AG09309 (cell line): Measurements from ENCODE around the gene DCHS1.
"Not testable (repeated sequence)": the region's sequence is repeated elsewhere in the genome, so short reads cannot be mapped to it uniquely, and the experiment has no call there.

Experiments
- DNase-seq: peaks from one replicate; pipeline ENCODE4 v3.0.0-alpha.2; 2010; ENCODE audit warnings: low read depth
- H3K4me3 ChIP-seq: 2 replicates; pipeline ENCODE4 v1.5.1; 2011; ENCODE audit warnings: mild to moderate bottlenecking, low read depth, low read length, moderate library complexity; ENCODE audit not compliant: control insufficient read depth
- TF ChIP-seq, protein P1 (sequence below): IDR thresholded peaks from 2 replicates; pipeline ENCODE4 v1.5.1; 2011; ENCODE audit warnings: mild to moderate bottlenecking, low read depth, low read length, inconsistent platforms; ENCODE audit not compliant: insufficient read depth, control insufficient read depth; ENCODE audit errors: missing control alignments

The DCHS1 gene

DNA sequence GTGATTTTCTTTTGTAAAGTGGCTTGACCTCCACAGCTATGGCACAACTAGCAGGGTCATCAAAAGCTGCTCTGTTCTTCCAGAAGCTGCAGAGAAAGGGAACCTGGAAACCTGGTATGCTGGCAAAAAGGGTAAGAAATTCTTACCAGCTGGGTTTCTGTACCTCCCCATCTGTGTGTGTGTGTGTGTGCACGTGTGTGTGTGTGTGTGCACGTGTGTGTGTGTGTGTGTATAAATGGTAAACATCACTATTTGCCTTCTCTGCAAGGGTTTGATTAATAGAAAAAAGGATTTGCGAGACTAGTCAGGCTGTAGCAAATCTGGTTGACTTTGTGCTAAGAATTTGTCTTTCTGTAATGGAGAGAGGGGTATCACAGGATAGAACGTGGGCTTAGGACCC, 32.3 kb upstream of the DCHS1 start:
- DNase-seq: no peak
- TF ChIP-seq, protein P1, sequence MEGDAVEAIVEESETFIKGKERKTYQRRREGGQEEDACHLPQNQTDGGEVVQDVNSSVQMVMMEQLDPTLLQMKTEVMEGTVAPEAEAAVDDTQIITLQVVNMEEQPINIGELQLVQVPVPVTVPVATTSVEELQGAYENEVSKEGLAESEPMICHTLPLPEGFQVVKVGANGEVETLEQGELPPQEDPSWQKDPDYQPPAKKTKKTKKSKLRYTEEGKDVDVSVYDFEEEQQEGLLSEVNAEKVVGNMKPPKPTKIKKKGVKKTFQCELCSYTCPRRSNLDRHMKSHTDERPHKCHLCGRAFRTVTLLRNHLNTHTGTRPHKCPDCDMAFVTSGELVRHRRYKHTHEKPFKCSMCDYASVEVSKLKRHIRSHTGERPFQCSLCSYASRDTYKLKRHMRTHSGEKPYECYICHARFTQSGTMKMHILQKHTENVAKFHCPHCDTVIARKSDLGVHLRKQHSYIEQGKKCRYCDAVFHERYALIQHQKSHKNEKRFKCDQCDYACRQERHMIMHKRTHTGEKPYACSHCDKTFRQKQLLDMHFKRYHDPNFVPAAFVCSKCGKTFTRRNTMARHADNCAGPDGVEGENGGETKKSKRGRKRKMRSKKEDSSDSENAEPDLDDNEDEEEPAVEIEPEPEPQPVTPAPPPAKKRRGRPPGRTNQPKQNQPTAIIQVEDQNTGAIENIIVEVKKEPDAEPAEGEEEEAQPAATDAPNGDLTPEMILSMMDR: no peak
- H3K4me3 ChIP-seq: no peak overlapping the region

DNA sequence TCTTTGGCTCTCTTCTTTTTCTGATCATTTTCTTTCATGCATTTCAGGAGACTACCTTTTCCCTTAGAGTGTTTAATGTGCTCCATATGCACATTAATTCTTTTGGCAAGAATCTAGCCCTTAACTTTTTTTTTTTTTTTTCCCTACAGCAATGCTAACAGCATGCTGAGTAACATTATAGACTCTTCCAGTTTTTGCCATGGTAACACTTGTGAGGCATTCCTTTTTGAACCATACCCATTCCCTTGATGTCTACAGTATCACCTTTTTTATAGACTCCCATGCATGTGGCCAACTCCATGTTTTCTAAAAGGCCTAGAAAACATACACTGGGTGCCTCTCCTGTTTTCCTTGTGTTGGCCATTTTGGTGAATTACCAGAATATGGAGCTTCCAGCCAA, 30.4 kb upstream of the DCHS1 start:
- H3K4me3 ChIP-seq: no peak overlapping the region
- no peak for DNase-seq
- TF ChIP-seq, protein P1: no peak

DNA sequence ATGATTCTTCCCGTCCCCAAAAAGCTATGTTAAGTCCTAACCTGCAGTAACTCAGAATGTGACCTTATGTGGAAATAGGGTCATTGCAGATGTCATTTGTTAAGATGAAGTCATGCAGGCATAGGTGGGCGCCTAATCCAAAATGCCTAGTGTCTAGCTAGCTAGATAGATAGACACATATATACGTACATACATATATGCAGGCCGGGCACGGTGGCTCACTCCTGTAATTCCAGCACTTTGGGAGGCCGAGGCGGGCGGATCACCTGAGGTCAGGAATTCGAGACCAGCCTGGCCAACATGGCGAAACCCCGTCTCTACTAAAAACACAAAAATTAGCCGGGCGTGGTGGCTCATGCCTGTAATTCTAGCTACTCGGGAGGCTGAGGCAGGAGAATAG, 28.5 kb upstream of the DCHS1 start:
- not testable (repeated sequence) for DNase-seq, H3K4me3 ChIP-seq

DNA sequence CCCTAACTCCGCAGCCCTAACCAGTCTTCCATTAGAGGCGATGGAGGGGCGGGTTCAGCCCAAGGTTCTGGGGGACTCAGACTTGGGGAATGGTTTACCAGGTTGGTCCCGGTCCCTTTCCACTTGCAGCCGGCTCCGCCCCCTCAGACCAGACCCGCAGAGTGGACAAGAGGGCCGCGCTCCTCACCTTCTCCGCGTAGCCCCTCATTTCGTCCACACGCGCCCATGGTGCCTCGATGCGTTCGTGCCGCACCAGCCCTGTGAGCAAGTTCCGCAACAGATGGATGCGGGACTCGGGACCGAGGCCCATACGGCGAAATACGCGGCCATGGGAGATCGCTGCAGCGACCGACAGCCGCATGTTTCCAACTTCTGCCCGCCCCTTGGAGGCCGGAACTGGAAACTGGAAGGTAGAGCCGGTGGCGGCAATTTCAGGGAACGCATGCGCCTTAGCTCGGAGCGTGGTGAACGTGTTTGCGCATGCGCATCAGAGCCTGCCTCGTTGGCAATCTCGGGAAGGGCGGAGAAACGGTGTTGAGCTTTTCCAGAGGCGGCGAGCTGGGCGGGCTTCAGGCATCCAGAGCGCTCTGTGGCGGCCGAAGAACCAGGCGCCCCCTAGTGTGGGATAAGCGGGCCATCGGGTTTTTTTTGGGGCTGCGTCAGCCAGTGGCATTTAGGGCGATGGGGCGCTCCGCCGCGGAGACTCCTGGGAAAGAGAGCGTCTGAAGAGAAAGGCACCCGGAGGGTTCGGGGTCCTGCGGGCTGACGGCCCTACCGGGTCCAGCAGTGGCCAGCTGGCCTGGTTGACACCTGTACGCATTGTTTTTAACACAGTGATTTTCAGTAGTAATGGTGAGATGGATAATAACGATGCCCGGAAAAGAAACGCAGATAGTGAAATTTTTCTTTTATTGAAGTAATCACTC, 27.6 kb upstream of the DCHS1 start, which contains the start of gene MRPL17:
TSS of gene MRPL17 (minus strand) at position 405 of the 926 bp plus-strand sequence. CDS start at position 361, 44 bp downstream.
- TF ChIP-seq, protein P1: peak; percentile 93
- DNase-seq: peak; percentile 93
- peak within 1 kb of the TSS; percentile 99 for H3K4me3 ChIP-seq

DNA sequence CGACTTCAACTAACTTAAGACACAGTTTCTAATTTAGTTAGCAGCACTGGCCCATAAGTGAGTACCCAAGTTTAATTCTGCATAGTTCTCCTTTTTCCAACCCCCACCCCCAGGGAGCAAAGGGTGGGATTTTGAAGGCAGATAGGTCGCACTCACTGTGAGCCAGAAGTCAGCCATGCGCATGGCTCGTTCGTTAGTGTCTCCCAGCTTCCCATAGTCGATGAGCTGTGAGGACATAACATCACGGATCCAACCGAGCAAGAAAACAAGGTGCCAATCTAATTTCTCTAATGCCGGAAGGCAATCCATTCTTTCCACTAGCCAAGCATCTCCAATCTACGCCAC, 27.0 kb upstream of the DCHS1 start:
- peak overlapping the region; percentile 99 for H3K4me3 ChIP-seq
- DNase-seq: no peak
- TF ChIP-seq, protein P1: no peak

DNA sequence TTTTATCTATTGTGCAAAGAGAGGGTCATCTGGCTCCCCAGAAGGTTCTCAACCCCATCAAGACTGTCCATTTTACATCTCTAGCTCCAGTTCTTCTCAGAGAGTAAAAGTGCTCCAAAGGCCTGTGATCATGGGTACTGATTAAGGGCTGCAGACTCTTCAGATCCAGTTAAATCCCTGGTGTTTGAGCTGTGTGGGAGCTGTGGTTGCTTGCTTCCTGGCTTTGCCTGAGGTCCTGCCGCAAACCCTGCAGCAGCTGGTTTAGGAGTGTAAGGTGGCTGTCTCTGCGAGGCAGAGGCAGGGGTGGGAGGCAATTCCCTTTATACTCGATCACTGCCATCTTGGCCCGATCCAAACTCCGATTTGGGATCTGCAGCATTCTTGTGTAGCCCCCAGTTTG, 26.3 kb upstream of the DCHS1 start:
- DNase-seq: no peak

DNA sequence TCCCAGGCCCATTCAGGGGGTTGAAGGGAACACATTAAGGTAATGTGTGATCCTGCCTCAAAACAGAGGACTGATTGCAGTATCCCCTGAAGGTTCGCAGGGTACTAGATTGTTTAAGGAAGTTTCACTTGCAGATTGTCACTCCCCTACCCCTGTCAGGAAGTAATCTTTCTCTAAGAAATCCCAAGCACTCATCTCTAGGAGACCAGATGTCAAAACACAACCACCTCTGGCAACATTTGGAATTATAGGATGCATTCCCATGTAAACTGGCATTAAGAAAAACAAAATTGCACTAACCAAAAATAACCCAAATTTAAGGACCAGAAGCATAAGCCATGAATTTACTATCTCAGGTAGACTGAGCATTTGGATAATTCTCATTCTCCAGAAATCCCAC, 25.9 kb upstream of the DCHS1 start:
- no peak for DNase-seq
- TF ChIP-seq, protein P1: no peak
- peak overlapping the region; percentile 99 for H3K4me3 ChIP-seq

More for the DNA sequence above, 26.3 kb upstream of the DCHS1 start:
- peak overlapping the region; percentile 99 for H3K4me3 ChIP-seq
- TF ChIP-seq, protein P1: no peak
